K562 (cell line): ENCODE measurements around the gene PNPLA8. TPM values are rescaled to one million over a fixed set of nuclear protein-coding genes. Genes with fewer than 3 reads are reported as not detected.

Experiments used
- CREB3L1 ChIP-seq: fragments of 450-650 bp; IDR thresholded peaks from 2 replicates; pipeline ENCODE4 v1.6.1; 2014; ENCODE audit warnings: low read depth, mild to moderate bottlenecking, moderate library complexity, borderline replicate concordance
- CTBP1 ChIP-seq: fragments of 450-650 bp; IDR thresholded peaks from 2 replicates; pipeline ENCODE4 v1.6.1; 2016; ENCODE audit warnings: borderline replicate concordance
- ELF2 ChIP-seq: fragments of 250-450 bp; sonication (Bioruptor Pico); IDR thresholded peaks from 2 replicates; pipeline ENCODE4 v1.5.0; 2021; ENCODE audit warnings: mild to moderate bottlenecking
- HNRNPH1 ChIP-seq: fragments of 200-400 bp; formaldehyde crosslinking; optimal IDR thresholded peaks from 2 replicates; pipeline ENCODE3; 2017; ENCODE audit warnings: low read depth, mild to moderate bottlenecking, low read length, moderate library complexity
- KLF10 ChIP-seq: fragments of 250-450 bp; sonication (Bioruptor Pico); IDR thresholded peaks from 2 replicates; pipeline ENCODE4 v1.6.1; 2021; ENCODE audit warnings: matching md5 sums
- MEF2A ChIP-seq: IDR thresholded peaks from 2 replicates; pipeline ENCODE4 v1.6.1; 2011; ENCODE audit warnings: low read depth, mild to moderate bottlenecking, low read length, moderate library complexity; ENCODE audit not compliant: control insufficient read depth
- MTA2 ChIP-seq: fragments of 450-650 bp; IDR thresholded peaks from 2 replicates; pipeline ENCODE4 v1.6.1; 2016; ENCODE audit warnings: low read depth
- PBX2 ChIP-seq, 2 experiments: IDR thresholded peaks in 1 of 2; conservative IDR thresholded peaks in 1 of 2; 2 replicates each; pipeline ENCODE4 v1.6.1; 2016; ENCODE audit warnings: low read depth in 2 of 2, mild to moderate bottlenecking in 1 of 2, missing compliant biosample characterization in 1 of 2, missing genetic modification characterization in 1 of 2, moderate library complexity in 1 of 2
- RCOR1 ChIP-seq, 2 experiments: IDR thresholded peaks; 2 replicates each; pipeline ENCODE4 v1.6.1; 2012; ENCODE audit warnings: low read depth in 2 of 2, low read length in 2 of 2, borderline replicate concordance in 1 of 2, improper control_type of control experiment in 1 of 2
- SRSF1 ChIP-seq: fragments of 200-400 bp; formaldehyde crosslinking; IDR thresholded peaks from 2 replicates; pipeline ENCODE4 v1.6.1; 2017; ENCODE audit warnings: mild to moderate bottlenecking, low read depth, low read length, moderate library complexity
- SUPT5H ChIP-seq: fragments of 450-650 bp; IDR thresholded peaks from 2 replicates; pipeline ENCODE4 v1.6.1; 2016
- ZEB2 ChIP-seq: fragments of 450-650 bp; IDR thresholded peaks from 2 replicates; pipeline ENCODE4 v1.6.1; 2016
- ZFP91 ChIP-seq: sonication (generic); formaldehyde crosslinking; IDR thresholded peaks from 2 replicates; pipeline ENCODE4 v1.8.0; 2022; ENCODE audit warnings: mild to moderate bottlenecking, missing genetic modification reagents
- ZNF174 ChIP-seq: fragments of 250-450 bp; sonication (Bioruptor Pico); IDR thresholded peaks from 2 replicates; pipeline ENCODE4 v1.4.0; 2020; ENCODE audit warnings: mild to moderate bottlenecking
- ZNF395 ChIP-seq: fragments of 200-800 bp; sonication (Bioruptor generic); IDR thresholded peaks from 2 replicates; pipeline ENCODE4 v1.6.1; 2017; ENCODE audit warnings: missing genetic modification characterization, missing compliant biosample characterization
- polyA plus RNA-seq, 8 experiments: library from polyadenylated mRNA; depleted of rRNA in 4 of 8; stranded (reverse) in 5 of 8; unstranded in 3 of 8; fragments of >200 nt; fragmentation: Nextera tagmentation in 2 of 8; fragmentation: Illumina TruSeq in 1 of 8; extraction: Ambion mirVana in 2 of 8; extraction: Trizol in 1 of 8; gene quantifications; 2 replicates each; pipeline versions ENCODE4 v1.2.1 to v1.2.3, GENCODE V29; 2011 to 2014; ENCODE audit warnings: inconsistent platforms in 1 of 8, missing spikeins in 1 of 8
- total RNA-seq, 7 experiments: library from RNA; depleted of rRNA in 6 of 7; stranded (reverse); fragments of >200 nt in 6 of 7; fragmentation: Illumina TruSeq in 2 of 7; extraction: Trizol in 2 of 7; gene quantifications; 2 replicates each; pipeline versions ENCODE4 v1.2.1 to v1.2.3, GENCODE V29; 2011 to 2021; ENCODE audit warnings: low replicate concordance in 1 of 7

PNPLA8 gene
- total and polyA plus RNA-seq, 9 of the 15 experiments (the other 6 are each of a cell fraction or from before 2014, with no cell fraction given), result 12.8 to 27.6 (median 16.3) TPM

DNA sequence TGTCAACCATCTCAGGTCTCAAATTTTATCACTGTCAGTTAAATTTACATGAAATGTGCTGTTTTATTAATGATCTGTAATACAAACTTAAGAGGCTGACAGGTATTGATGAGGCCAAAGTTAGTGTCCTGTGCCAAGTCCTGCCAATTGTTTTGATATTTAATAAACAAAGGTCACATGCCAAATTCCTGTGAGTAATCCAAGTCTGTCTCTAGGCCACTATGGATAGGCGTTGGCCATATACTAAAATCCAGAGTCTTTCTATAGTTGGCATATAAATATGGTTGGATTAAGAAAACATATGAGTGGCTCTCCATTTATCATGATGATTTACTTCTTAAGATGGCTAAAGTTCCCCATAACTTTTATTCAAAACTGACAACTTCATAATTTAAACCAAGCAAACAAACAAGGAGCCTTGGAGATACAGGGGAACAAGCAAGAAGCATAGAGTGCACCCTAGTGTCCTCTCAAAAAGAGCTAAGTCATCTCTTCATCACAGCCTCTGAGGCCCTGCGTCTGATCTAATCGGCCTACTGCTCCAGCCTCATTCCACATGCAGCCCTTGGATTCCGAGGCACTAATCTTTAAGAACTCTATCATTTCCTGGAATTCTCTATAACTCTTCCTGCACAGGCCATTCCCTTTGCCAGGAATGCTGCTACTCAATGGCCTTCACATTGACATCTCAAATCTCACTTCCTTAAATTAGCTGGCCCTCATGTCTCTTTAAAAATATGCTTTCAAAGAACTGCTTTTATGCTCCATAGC is 37.0 kb downstream of the PNPLA8 start (continued):
- TF ChIP-seq ZNF395 (no peak), MEF2A (no peak), ELF2 (CRISPR knock-in tag) (no peak), ZEB2 (no peak), CREB3L1 (no peak; the same call in 1 of the 2 replicates), ZNF174 (CRISPR knock-in tag) (no peak), MTA2 (no peak), SRSF1 (no peak), PBX2 (CRISPR knock-in tag; IDR thresholded peaks at IDR 0.05; ENCODE audit: low read depth) (no peak), PBX2 (tag; conservative IDR thresholded peaks at IDR 0.05; ENCODE audit: low read depth) (peak; percentile 89), RCOR1 (IDR thresholded peaks at IDR 0.05; ENCODE audit: borderline replicate concordance in 1 of 2, low read depth in 2 of 2, low read length in 2 of 2) (peak in 1 of 2 experiments; percentile 80; a peak in 2 of 4 replicates), ZFP91 (no peak), CTBP1 (peak; percentile 50; the same call in 1 of the 2 replicates), HNRNPH1 (no peak), KLF10 (CRISPR knock-in tag) (no peak), SUPT5H (no peak)
